Lung (tissue), 12 donors: ENCODE measurements around the gene POC1A. TPM values are rescaled to one million over a fixed set of nuclear protein-coding genes. Genes with fewer than 3 reads are reported as not detected.

Experiments
- ATAC-seq: fragments of 200-7000 bp; cut with Tn5 transposase; one replicate; pipeline ENCODE4 v1.9.1; 2020; ENCODE audit warnings: moderate number of reproducible peaks; ENCODE audit not compliant: insufficient read depth, low FRiP score
- DNase-seq, 3 donors: peaks; one replicate each; pipeline ENCODE4 v3.0.0-alpha.2; 2013 to 2017
- H3K27ac ChIP-seq, 2 donors: one replicate each; pipeline ENCODE4 v1.5.1; 2013; ENCODE audit warnings: mild to moderate bottlenecking in 2 of 2, moderate library complexity in 2 of 2, control low read depth in 1 of 2, inconsistent platforms in 1 of 2, low read depth in 1 of 2, low read length in 1 of 2
- H3K27me3 ChIP-seq, 3 donors: one replicate each; pipeline ENCODE4 v1.5.1; 2013; ENCODE audit warnings: low read length in 2 of 3; ENCODE audit not compliant: control insufficient read depth in 3 of 3, insufficient read depth in 3 of 3
- H3K36me3 ChIP-seq, 4 donors: one replicate each; pipeline ENCODE4 v1.5.1; 2013; ENCODE audit warnings: low read length in 4 of 4, mild to moderate bottlenecking in 1 of 4, moderate library complexity in 1 of 4; ENCODE audit not compliant: control insufficient read depth in 4 of 4, insufficient read depth in 4 of 4
- H3K4me1 ChIP-seq, 5 donors: one replicate each; pipeline ENCODE4 v1.5.1; 2013; ENCODE audit warnings: low read length in 5 of 5, mild to moderate bottlenecking in 2 of 5, moderate library complexity in 1 of 5; ENCODE audit not compliant: control insufficient read depth in 5 of 5, insufficient read depth in 5 of 5
- H3K4me3 ChIP-seq: one replicate; pipeline ENCODE4 v1.5.1; 2013; ENCODE audit warnings: mild to moderate bottlenecking, control low read depth, moderate library complexity
- H3K9ac ChIP-seq, 2 donors: one replicate each; pipeline ENCODE4 v1.5.1; 2013; ENCODE audit warnings: low read length in 2 of 2, control low read depth in 1 of 2; ENCODE audit not compliant: insufficient read depth in 1 of 2
- H3K9me3 ChIP-seq, 4 donors: one replicate each; pipeline ENCODE4 v1.5.1; 2013; ENCODE audit warnings: low read length in 3 of 4, mild to moderate bottlenecking in 1 of 4, moderate library complexity in 1 of 4; ENCODE audit not compliant: control insufficient read depth in 4 of 4, insufficient read depth in 3 of 4
- CTCF ChIP-seq: IDR thresholded peaks from 2 replicates; pipeline ENCODE4 v1.5.1; 2012; ENCODE audit warnings: mild to moderate bottlenecking; ENCODE audit errors: control extremely low read depth, extremely low read depth
- WGBS, 2 donors: extraction: QIAGEN DNeasy Blood & Tissue Kit; methylation state at CpG; one replicate each; pipeline ENCODE4 v1.1.7; 2013; 5-methylcytosine and 5-hydroxymethylcytosine counted together
- polyA plus RNA-seq, 2 donors: library from polyadenylated mRNA; stranded (reverse); fragments of 200-250 nt; gene quantifications; one replicate each; pipeline ENCODE4 v1.2.1, GENCODE V29; 2013
- total RNA-seq, 2 donors: library from RNA; depleted of rRNA in 1 of 2; stranded (reverse); fragments of >200 nt in 1 of 2; gene quantifications; one replicate each; pipeline ENCODE4 v1.2.1, GENCODE V29; 2014 to 2021
- donor health status: control.
- donor health status: control.
- donor health status: Bipolar disorder and iron deficiency.
- donor health status: healthy.
- donor health status: DM: yes; HTN: yes; CAD: no.

Gene POC1A
- total and polyA plus RNA-seq, 4 donors: 2.3 to 5.4 (median 4.0) TPM

- no peak overlapping the region for H3K9ac ChIP-seq
- 45 to 71% methylated on average over 3 of the region's 3 CpGs for WGBS, 2 donors
- H3K9me3 ChIP-seq: no peaks in the 10 kb centered on the region
- ATAC-seq: no peak
- no peak overlapping the region for H3K4me3 ChIP-seq
- no peaks in the 10 kb centered on the region for H3K27me3 ChIP-seq
- no peak for TF ChIP-seq CTCF
- DNase-seq: no peak
- no peak overlapping the region for H3K27ac ChIP-seq
- no peaks in the 10 kb centered on the region for H3K36me3 ChIP-seq
- peaks cover 6 to 22% (median 12%) of the 10 kb centered on the region in 5 donors for H3K4me1 ChIP-seq
These were observed 31.6 kb upstream of the POC1A start for GRCh38 chr3:52185837-52186236.

DNA sequence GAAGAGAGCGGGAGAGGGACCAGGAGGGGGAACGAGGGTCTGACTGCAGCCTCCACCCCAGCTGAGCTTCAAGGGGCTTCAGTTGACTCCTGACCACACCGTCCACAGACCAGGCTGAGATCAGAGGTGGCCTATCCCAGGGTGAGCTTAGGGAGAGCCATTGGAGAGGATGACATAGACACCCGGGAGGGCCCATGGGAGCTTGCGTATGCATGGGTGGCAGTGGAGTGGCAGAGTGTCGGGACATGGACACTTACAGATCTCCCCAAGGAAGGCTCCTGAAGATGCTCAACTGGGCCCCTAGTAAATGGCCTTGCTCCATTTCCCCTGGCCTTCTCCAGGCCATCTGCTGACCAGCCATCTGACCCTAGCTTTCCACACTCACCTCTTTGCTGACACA is 31.1 kb upstream of the POC1A start:
- DNase-seq: no peak
- no peaks in the 10 kb centered on the region for H3K27me3 ChIP-seq
- no peak for ATAC-seq
- peaks cover 2 to 17% (median 7%) of the 10 kb centered on the region in 5 donors for H3K4me1 ChIP-seq
- no peak overlapping the region for H3K9ac ChIP-seq
- 70 to 93% methylated on average over 6 of the region's 6 CpGs for WGBS, 2 donors
- no peak overlapping the region for H3K27ac ChIP-seq
- H3K9me3 ChIP-seq: no peaks in the 10 kb centered on the region
- no peaks in the 10 kb centered on the region for H3K36me3 ChIP-seq
- no peak overlapping the region for H3K4me3 ChIP-seq
- TF ChIP-seq CTCF: no peak

DNA sequence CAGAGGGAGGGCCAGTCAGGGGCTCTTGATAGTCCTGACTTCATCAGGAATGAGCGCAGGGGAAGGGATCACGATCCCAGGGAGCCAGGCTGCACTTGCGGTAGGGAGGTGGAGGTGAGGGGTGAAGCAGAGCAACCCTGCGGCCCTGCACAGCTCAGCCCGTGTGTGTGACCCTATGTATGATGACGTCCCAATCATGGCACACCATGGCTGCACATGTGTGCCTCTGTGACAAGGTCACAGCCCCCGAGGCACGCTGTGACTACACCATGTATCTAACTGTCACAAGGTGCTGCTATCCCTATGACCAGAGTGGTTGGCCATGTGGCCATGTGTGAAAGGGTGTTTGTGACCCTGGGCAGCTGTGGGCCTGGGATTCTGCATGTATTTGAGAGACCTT is 30.5 kb upstream of the POC1A start:
- Histone ChIP-seq H3K27me3 (no peaks in the 10 kb centered on the region), H3K36me3 (no peaks in the 10 kb centered on the region), H3K9ac (no peak overlapping the region), H3K27ac (no peak overlapping the region), H3K9me3 (no peaks in the 10 kb centered on the region), H3K4me3 (no peak overlapping the region), H3K4me1 (peaks cover under 1 to 11% (median 4%) of the 10 kb centered on the region in 5 donors)
- TF ChIP-seq CTCF: no peak
- no peak for DNase-seq
- 91 to 96% methylated on average over 8 of the region's 8 CpGs for WGBS, 2 donors
- ATAC-seq: no peak

GRCh38 chr3:52183786-52184445 is 29.7 kb upstream of the POC1A start:
- DNase-seq (no peak), ATAC-seq (no peak)
- Histone ChIP-seq H3K9ac (no peak overlapping the region), H3K27ac (peak overlapping the region in 1 of 2 donors; percentile 30), H3K4me3 (no peak overlapping the region), H3K27me3 (no peaks in the 10 kb centered on the region), H3K4me1 (peaks cover 0 to 7% (median 4%) of the 10 kb centered on the region in 5 donors), H3K9me3 (no peaks in the 10 kb centered on the region), H3K36me3 (no peaks in the 10 kb centered on the region)
- WGBS, 2 donors: 64 to 81% methylated on average over 7 of the region's 7 CpGs
- no peak for TF ChIP-seq CTCF
